K562 (cell line): ENCODE measurements around the gene FGGY. TPM values are rescaled to one million over a fixed set of nuclear protein-coding genes. Genes with fewer than 3 reads are reported as not detected.

Source experiments
- CHD7 ChIP-seq: fragments of 200-600 bp; sonication (generic); IDR thresholded peaks from one replicate; pipeline ENCODE4 v1.6.1; 2012; ENCODE audit warnings: mild to moderate bottlenecking, low read depth, low read length, inconsistent platforms
- SMARCB1 ChIP-seq: IDR thresholded peaks from 2 replicates; pipeline ENCODE4 v1.6.1; 2011; ENCODE audit warnings: improper control_type of control experiment, low read depth; ENCODE audit not compliant: insufficient read length
- SREBF2 ChIP-seq: sonication (generic); formaldehyde crosslinking; IDR thresholded peaks from 2 replicates; pipeline ENCODE4 v1.4.0; 2020; ENCODE audit warnings: mild to moderate bottlenecking, missing genetic modification reagents
- ZFP36 ChIP-seq: fragments of 150-350 bp; IDR thresholded peaks from 2 replicates; pipeline ENCODE4 v1.6.1; 2018; ENCODE audit warnings: low read length, low read depth; ENCODE audit not compliant: partially characterized antibody
- ZNF184 ChIP-seq: sonication (generic); formaldehyde crosslinking; IDR thresholded peaks from 2 replicates; pipeline ENCODE4 v1.5.0; 2020; ENCODE audit warnings: missing genetic modification reagents
- ZNF766 ChIP-seq: fragments of 200-800 bp; sonication (Bioruptor generic); conservative IDR thresholded peaks from 2 replicates; pipeline ENCODE4 v1.6.1; 2016; ENCODE audit warnings: missing genetic modification characterization, missing compliant biosample characterization
- ZSCAN29 ChIP-seq: fragments of 450-650 bp; IDR thresholded peaks from 2 replicates; pipeline ENCODE4 v1.6.1; 2017
- polyA plus RNA-seq, 8 experiments: library from polyadenylated mRNA; depleted of rRNA in 4 of 8; stranded (reverse) in 5 of 8; unstranded in 3 of 8; fragments of >200 nt; fragmentation: Nextera tagmentation in 2 of 8; fragmentation: Illumina TruSeq in 1 of 8; extraction: Ambion mirVana in 2 of 8; extraction: Trizol in 1 of 8; gene quantifications; 2 replicates each; pipeline versions ENCODE4 v1.2.1 to v1.2.3, GENCODE V29; 2011 to 2014; ENCODE audit warnings: inconsistent platforms in 1 of 8, missing spikeins in 1 of 8
- total RNA-seq, 7 experiments: library from RNA; depleted of rRNA in 6 of 7; stranded (reverse); fragments of >200 nt in 6 of 7; fragmentation: Illumina TruSeq in 2 of 7; extraction: Trizol in 2 of 7; gene quantifications; 2 replicates each; pipeline versions ENCODE4 v1.2.1 to v1.2.3, GENCODE V29; 2011 to 2021; ENCODE audit warnings: low replicate concordance in 1 of 7

Gene FGGY
- total and polyA plus RNA-seq, 9 of the 15 experiments (the other 6 are each of a cell fraction or from before 2014, with no cell fraction given), result 9.7 to 19.2 (median 12.6) TPM

GRCh38 chr1:59481881-59482505, 185.1 kb downstream of the FGGY start (continued):
- no peak for TF ChIP-seq CHD7
- TF ChIP-seq ZFP36, result no peak
- no peak for TF ChIP-seq ZNF184 (CRISPR knock-in tag)
- TF ChIP-seq ZSCAN29, result no peak
- TF ChIP-seq ZNF766, result no peak
- no peak for TF ChIP-seq SREBF2 (CRISPR knock-in tag)
- no peak for TF ChIP-seq SMARCB1
